Right lung (tissue), 5 donors: ENCODE results near the gene SPHKAP. TPM values are rescaled to one million over a fixed set of nuclear protein-coding genes. Genes with fewer than 3 reads are reported as not detected.
"Not testable (repeated sequence)": the region's sequence is repeated elsewhere in the genome, so short reads cannot be mapped to it uniquely, and the experiment has no call there.

Source experiments
- DNase-seq, 2 donors: peaks; one replicate each; pipeline ENCODE4 v3.0.0-alpha.2; 2013
- polyA plus RNA-seq, 5 donors: library from polyadenylated mRNA; unstranded; fragments of 120-200 nt; gene quantifications; one replicate each; pipeline versions ENCODE4 v1.2.1 to v1.2.3, GENCODE V29; 2013; ENCODE audit warnings: inconsistent platforms in 1 of 5, low replicate concordance in 1 of 5; ENCODE audit not compliant: insufficient read length in 5 of 5, insufficient read depth in 1 of 5

Gene SPHKAP
- polyA plus RNA-seq, 5 donors: 1.0 to 2.1 (median 1.4) TPM

GRCh38 chr2:228037915-228038314 lies 143.6 kb downstream of the SPHKAP start:
- DNase-seq: no peak

DNA sequence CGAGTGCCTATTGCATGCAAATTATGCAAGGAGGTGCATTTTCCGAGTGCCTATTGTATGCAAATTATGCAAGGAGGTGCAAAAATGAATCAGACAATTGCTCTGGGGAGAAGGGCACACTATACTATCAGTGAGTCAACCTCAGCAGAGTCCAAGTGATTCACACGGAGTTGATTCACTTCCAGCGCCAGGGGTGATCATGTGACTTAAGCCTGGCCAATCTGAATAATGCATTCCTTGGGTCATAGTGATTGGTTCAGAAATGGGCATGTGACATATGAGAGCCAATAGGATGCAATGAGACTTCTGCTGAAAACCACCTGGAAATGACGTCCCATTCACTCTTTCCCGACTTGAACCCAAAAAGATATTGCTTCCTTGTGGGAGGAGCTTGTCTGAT lies 157.9 kb downstream of the SPHKAP start:
- no peak for DNase-seq

DNA sequence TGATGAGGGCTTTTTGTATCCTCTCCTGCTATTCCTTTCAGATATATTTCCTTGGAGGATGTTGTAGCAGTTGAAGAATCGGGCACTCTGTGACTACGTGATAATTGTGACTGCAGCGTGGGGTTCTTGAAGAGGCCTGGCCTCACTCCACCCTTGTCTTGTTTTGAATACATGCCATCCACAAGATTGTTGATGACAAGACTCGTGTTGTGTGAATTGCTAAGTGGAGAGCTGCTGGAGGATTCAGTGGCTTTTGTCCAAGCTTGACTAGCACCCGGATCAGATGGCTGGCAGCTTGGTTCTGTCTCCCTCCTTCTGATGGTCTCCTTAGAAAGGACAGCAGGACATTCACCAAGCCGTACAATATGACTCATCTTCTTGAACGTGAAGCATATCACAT lies 163.2 kb downstream of the SPHKAP start:
- DNase-seq: no peak

- no peak for DNase-seq
Measured at GRCh38 chr2:228017784-228018183, 163.7 kb downstream of the SPHKAP start.

DNA sequence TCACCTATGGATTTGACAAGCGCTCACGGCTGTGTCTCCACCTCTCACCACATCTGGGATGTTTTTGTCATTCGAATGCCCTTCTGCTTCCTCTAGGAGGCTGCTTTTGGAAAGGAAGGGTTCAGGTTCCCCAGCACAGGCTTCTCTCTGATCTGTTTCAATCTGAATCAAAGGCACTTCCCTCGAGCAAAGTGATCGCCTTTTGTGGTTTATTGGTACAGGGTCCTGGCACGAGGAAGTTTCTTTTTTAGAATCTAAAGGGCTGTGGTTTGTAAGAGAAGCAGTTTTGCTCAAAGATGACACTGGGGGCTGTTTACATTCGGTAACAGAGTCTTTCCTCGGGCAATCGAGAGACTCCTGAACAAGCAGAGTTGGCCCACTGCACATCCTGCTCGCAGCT lies 165.1 kb downstream of the SPHKAP start:
- DNase-seq: no peak

DNA sequence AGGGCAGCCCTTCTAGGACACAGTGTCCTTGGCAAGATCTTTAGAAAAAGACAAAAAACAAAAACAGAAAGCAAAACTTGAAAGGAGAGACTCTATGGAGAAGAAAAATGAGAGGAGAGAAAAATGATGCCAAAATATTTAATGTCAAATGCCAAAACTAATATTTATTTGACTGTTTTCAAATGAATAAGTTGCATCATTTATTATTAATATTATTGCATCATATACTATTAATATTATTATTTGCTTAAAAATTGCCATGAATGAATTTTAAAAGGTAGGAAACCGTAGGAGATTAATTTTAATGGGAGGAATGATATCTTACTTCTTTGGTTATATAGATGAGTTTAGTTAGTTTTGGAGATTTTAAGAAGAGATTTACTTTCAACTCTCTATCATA lies 165.7 kb downstream of the SPHKAP start:
- no peak for DNase-seq

DNA sequence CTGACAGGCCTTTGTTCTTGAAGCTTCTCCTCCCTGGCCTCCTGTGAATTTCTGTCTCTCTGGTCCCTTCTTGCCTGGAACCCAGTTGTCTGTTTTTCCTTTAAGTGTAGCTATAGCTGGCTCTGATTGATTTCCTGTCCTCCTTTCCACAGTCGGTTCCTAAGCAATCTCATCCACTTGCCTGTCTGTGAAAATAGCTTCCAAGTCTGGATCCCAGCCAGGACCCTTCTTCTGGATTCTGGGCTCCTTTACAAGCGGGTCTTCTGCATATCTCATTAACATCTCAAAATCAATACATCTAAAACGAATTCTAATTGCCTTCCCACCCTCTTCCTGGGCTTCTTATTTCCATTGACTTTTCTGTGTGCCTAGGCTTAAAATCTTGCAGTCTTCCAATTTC lies 185.1 kb downstream of the SPHKAP start:
- DNase-seq: no peak

DNA sequence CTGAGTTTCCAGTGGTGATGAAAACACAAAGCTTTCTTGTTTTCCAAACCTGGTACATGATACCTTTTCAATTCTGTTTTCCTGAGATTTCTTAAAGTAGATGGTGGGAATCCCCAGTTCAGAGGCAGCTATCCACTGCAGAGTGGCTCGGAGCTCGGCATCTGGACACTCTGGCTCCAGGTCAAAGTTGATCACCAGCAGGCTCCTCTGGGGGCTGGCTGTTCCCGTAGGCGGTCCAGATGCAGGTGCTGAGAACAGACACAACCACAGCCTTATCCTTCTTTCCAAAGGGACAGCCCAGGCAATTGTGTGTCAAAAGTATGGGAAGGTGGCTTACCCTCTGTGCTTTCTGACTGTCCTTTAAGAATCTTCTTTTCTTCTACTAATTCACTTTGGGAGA lies 190.6 kb downstream of the SPHKAP start:
- no peak for DNase-seq

GRCh38 chr2:227973241-227973640 lies 208.2 kb downstream of the SPHKAP start:
- DNase-seq: no peak

- no peak for DNase-seq
Measured at GRCh38 chr2:227971619-227972230, 209.8 kb downstream of the SPHKAP start.

- no peak for DNase-seq
Measured at GRCh38 chr2:227960317-227960716, 221.2 kb downstream of the SPHKAP start.

GRCh38 chr2:227942965-227943364 lies 238.5 kb downstream of the SPHKAP start:
- no peak for DNase-seq

GRCh38 chr2:227942021-227942420 lies 239.5 kb downstream of the SPHKAP start:
- DNase-seq: no peak

DNA sequence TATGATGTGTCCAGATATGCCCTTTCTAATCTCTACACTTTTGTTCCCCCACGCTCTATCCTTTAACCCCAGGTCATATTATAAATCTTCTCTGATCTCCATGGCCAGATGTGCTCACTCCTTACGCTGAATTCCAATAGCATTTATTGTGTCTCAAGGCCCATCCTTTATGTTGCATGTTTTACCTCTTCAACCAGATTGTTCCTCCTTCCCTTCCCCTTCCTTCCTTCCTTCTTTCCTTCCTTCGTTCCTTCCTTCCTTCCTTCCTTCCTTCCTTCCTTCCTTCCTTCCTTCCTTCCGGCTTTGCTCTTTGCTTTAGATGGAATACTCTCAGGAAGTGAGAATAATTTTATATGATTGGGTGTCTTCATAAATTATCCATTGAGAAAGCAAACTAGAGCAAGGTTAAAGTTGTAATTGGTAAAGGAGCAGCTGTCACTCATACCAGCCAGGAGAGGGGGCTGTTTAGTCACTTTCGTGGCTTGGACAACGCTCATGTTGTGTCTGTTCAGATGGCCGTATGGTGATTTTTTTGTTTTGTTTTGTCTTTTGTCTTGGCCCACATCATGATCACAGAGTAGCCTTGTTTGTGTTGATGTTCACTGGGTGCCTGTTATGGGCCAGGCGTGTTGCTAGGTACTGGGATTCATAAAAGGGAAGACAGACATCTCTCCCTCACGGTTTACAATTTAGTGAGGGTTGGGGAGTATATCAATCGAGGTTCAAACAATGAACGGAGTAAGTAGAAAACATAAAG lies 242.0 kb downstream of the SPHKAP start:
- DNase-seq: no peak

GRCh38 chr2:227936249-227936648 lies 245.2 kb downstream of the SPHKAP start:
- not testable (repeated sequence) for DNase-seq

DNA sequence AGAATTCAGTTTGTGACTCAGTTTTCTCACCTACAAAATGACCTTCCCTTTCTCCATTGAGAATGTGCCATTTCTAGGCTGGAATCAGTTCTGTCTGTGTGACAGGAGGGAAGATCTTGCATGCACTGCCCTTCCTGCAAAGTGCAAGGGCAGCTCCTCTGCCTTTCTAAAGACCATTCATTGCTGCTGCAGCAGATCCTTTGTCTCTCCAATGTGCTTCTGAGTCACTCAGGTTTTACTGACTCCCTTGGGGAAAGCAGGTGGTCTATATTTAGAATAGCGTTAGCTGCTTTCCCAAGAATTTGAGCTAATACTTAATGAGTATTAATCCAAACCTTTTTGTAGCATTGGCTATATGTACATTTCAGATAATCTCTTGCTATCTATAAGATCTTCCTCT lies 247.6 kb downstream of the SPHKAP start:
- no peak for DNase-seq

DNA sequence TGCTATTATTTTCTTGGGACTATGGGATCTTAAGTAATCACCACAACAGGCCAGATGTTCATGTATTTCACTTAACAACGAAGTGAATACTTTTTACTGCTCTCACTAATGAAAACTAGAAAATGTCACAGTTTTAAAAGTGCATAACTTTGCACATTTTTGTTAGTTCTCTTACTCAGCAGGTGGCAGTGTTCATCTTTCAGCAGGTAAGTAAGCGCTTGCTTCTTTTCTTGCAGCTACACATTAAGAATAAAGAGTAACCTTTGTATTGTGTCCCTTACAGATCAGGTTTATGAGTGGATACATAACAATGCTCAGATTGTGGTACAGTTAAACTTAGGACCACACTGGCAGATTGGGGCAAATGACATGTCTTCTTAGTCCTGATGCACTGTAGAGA lies 249.1 kb downstream of the SPHKAP start:
- DNase-seq: no peak

DNA sequence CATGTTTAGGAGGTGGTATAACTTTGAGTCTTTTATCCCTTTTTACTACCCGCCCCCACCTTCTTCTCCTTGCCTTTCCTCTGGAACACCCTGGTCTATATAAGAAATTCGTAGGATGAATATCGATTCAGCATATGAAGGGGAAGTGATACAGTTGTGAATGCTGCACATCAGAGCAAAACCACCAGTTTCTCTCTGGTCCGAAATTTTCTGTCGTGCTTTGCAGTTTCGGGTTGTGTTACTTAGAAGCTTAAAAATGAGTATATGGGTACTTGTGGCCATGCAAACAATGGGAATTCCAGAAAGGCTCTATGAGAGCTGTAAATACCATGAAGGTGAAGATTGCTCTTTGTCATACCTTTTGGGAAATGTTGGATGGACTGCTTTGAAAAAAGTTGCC lies 249.5 kb downstream of the SPHKAP start:
- DNase-seq: no peak
